NCI-H2029 treated with DMSO at 0.1 percent for 48 hours (cell line): ENCODE data around the gene ZNF540.
"Not testable (repeated sequence)": the region's sequence is repeated elsewhere in the genome, so short reads cannot be mapped to it uniquely, and the experiment has no call there.

ENCODE experiments used
- DNase-seq: peaks from one replicate; lab custom pipeline; 2025; lab: John Stamatoyannopoulos, UW

ZNF540 gene

GRCh38 chr19:37594304-37594981 lies at the start of gene ZNF540, which contains the start of gene ZNF571:
TSS of gene ZNF540 (plus strand) at chr19:37594876. CDS start at chr19:37598448, 3,572 bp downstream.
TSS of gene ZNF571 (minus strand) at chr19:37594792. CDS start at chr19:37586676, 8,116 bp downstream.
- peak; percentile 86 for DNase-seq

DNA sequence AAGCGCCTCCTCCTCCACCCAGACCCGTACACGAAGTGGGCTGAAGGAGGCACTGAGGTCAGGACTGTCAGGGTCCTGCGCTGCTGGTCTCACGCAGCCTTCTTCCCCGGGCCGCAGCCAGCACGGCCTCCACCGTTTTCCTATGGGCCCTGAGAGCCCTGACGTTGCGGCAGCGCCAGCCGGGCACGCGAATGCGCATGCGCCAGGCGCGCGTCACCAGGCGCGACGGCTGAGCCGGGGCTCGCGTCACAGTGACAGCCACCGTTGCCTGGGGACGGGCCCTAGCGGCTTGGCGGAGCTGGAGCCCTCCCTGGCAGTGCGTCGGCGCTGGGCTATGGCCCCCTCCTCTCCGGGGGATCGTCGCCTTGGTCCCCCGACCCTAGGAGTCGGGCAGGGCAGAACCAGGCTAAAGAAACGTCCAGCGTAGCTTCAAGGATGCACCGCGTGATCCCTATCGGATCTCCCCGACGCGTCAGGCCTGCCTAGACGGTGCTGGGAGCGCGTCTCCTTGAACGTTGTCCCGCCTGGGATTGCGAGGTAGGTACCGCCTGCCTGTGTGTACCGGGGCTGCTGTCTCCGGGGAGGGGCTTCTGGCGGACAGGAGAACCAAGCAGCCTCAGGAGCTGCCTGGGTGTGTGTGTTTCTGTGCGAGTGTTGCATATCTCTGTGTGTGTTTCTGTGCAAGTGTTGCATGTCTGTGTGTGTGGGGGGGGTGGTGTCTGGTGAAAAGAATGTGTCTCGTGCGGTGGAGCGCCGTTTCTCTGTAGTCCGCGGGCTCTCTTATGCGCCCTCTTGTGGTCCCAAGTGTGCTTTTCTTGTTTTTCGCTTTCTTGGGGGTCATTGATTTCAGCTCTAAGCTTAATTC lies 43.3 kb upstream of the ZNF540 start:
- no peak for DNase-seq

GRCh38 chr19:37563518-37563917 lies 31.2 kb upstream of the ZNF540 start:
- DNase-seq: no peak

DNA sequence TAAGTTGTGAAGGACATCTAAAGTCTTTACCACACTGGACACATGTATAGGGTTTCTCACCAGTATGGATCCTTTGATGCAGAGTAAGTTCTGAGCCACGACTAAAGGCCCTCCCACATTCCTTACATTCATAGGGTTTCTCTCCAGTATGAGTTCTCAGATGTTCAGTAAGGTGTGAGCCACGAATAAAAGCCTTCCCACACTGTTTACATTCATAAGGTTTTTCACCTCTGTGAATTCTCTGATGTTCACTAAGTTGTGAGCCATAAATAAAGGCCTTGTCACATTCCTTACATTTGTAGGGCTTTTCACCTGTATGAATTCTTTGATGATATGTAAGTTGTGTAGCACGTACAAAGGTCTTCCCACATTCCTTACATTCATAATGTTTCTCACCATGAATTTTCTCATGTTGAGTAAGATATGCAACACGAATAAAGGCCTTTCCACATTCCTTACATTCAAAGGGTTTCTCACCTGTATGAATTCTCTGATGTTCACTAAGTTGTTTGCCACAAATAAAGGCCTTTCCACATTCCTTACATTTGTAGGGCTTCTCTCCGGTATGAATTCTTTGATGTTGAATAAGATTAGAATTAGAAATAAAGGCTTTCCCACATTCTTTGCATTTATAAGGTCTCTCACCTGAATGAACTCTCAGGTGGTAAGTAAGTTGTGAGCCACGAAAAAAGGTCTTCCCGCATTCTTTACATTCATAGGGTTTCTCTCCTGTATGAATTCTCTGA lies 29.9 kb upstream of the ZNF540 start:
- no peak for DNase-seq

GRCh38 chr19:37565370-37565669 lies 29.4 kb upstream of the ZNF540 start:
- DNase-seq: no peak

GRCh38 chr19:37572203-37572602 lies 22.5 kb upstream of the ZNF540 start:
- DNase-seq: no peak

GRCh38 chr19:37583340-37583739 lies 11.3 kb upstream of the ZNF540 start:
- DNase-seq: no peak

DNA sequence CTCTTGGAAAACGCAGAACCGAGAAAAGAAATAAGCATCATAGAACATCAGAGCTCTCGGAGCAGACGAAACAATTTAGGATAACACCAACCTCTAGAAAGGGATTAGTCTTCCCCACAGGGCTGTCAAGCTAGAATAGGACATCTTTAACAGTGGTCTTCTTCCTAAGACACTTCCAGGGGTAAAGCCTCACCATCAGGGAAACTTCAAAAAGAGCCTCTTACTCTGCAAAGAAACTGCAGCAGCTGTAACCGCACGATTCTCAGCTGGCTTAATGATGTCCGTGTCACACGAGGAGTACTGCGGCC lies 726 bp upstream of the ZNF540 start:
- no peak for DNase-seq

DNA sequence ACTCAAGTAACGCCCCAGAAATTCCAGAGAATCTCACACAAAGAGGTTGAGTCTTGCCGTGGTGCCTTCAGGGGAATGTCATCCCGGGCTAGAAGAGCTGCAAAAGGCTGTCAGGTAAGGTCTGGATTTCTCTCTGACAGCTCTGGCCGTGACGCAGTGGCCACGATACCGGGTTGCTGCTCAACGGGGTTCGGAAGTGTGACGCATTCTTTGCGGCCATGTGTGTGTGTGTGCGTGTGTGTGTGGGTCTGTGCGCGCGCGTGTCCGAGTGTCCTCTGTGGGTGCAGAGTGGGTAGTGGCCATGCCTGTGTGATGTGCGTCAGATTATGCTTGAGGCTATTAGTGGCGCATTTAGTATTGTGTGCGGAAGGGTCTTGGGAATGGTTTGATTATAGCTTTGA lies 306 bp downstream of the ZNF540 start:
- DNase-seq: no peak

DNA sequence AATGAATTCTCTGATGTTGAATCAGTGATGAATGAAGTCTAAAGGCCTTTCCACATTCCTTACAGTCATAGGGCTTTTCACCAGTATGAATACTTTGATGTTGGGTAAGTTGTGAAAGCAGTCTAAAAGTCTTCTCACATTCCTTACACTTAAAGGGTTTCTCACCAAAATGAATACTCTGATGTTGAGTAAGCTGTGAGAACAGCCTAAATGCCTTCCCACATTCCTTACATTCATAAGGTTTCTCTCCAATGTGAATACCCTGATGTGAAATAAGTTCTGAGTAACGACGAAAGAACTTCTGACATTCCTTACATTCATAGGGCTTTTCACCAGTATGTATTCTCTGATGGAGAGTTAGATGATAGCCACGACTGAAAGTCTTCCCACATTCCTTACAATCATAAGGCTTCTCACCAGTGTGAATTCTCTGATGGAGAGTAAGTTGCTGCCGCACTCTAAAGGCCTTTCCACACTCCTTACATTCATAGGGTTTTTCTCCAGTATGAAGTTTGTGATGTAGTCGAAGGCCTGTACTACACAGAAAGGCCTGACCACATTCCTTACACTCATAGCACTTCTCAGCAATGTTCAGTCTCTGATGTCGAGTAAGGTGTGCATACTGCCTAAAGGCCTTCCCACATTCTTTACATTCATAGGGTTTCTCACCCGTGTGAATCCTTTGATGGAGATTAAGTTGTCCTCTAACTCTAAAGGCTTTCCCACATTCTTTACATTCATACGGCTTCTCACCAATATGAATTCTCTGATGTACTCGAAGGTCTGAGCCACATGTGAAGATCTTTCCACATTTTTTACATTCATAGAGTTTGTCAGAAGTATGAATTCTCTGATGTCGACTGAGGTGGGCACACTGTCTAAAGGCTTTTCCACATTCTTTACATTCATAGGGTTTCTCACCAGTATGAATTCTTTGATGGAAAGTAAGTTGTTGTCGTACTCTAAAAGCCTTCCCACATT lies 40.7 kb downstream of the ZNF540 start:
- no peak for DNase-seq

DNA sequence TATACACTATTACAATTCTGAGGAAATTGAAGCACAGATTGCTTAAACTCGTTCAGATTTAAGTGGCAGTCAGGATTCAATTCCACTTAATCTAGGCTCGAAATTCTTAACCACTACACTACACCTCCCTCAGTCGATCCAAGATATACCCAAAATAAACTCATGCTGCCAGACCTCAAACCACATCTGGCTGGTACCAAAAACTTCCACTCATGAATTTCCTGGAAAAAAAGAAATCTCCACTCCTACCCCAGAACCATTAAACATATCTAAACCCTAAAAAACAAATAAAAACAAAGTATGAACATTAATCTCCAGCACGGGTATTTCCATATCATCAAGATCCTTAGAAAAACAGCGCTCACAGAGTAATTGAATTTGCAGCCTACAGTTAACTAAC lies 59.4 kb downstream of the ZNF540 start:
- DNase-seq: no peak

DNA sequence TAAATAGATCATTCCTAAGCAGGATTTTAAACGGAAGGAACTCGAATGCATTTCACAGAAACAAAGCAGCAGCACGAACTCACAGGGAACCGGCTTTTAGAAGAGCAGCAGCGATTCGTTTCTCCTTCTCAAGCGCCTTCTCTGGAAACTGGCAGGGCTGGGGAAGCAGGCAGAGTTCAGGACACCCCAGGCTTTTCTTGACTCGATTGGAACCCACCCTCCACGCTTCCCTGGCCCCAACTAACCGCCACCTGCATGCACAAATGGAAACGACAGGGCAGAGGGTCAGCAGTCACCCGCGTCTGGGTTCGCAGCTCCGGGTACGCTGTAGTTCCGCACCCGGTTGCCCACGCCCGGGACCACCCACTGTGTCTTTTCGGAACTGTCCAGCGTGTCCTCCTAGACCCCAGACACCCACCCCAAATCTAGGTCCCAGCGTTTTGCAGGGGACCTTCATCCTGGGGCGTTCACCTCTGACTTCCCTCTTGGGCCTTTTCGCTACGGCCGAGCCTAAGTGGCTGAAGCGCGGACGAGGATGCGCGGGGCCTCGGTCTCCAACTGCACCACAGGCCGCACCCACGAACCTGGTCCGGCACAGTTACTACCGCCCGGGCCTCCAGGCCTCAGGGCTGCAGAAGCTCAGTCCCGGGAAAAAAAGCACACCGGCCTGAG lies 60.1 kb downstream of the ZNF540 start:
- DNase-seq: no peak

DNA sequence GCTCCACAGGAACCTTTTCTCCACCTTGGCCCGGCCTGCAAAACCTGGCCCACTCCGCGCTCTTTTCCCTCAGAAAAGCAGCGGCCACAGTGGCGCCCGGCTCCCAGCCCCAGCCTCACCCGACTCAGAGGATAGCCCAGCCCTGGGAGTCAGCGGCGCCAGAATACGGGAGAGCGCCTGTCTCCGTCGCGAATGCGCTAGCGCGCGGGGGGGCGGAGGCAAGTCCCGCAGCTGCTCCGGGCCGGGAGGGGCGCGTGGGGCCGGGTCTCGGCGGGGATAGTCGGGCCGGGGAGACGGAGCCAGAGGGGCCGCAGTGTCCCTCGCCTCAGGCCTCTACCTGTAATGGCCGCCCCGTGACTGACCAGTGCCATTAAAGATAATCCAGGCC lies 60.6 kb downstream of the ZNF540 start, which contains the start of gene ZFP30:
TSS of gene ZFP30 (minus strand) at position 165 of the 388 bp plus-strand sequence. CDS start 7,643 bp downstream, outside the sequence.
- DNase-seq: peak; percentile 61

DNA sequence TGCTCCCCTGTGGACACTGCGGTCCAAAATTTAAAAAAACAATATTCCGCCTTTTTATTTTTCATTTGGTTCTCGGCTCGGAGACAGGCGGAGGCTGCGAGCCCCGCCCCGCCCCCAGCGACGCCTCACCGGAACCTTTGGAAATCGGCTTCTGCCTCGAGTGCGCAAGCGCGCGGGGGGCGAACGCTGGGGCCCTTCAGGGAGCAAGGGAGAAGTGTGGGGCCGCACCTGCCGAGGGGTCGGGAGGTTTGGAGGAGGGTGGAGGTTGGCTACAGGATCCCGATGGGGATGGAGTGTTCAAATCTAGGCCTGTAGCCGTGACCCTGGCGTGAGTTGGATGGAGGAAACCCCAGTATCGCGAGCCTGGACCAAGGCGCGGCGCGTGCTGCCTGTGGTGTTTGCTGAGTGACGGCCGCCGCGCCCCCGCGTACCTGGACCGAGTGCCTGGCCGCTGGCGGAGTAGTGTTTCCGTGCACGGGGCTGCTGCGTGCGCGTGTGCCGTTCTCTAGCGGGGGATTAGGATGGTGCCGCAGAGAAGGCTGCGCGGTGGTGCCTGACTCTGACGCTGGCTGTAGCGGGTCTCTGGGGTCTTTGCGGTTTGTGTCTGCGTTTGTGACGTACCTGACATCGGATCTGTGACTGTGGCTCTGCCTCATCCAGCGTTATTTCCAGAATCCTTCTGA lies 61.2 kb downstream of the ZNF540 start:
- peak; percentile 88 for DNase-seq

- DNase-seq: not testable (repeated sequence)
Observed at GRCh38 chr19:37657157-37657556, 62.5 kb downstream of the ZNF540 start.
